PC-9 (cell line): ENCODE results near the gene SIGLEC7. TPM values are rescaled to one million over a fixed set of nuclear protein-coding genes. Genes with fewer than 3 reads are reported as not detected.

Source experiments
- BruUV-seq: library from RNA; stranded (reverse); fragments of 400-500 nt; replicated peaks from 2 replicates; lab custom pipeline; 2021; lab: Mats Ljungman, UMichigan
- CTCF ChIA-PET: fragments of 300-600 bp; sonication (Branson Sonifier 250); formaldehyde crosslinking; loops from one replicate; lab custom pipeline; 2022; ENCODE audit warnings: antibody characterized with exemption; lab: Charles Lee
- POLR2A ChIA-PET: fragments of 300-600 bp; sonication (Branson Sonifier 250); formaldehyde crosslinking; loops from one replicate; lab custom pipeline; 2022; ENCODE audit warnings: antibody characterized with exemption; ENCODE audit not compliant: unreplicated experiment; lab: Charles Lee
- DNase-seq, 2 experiments: peaks; one replicate each; pipeline versions ENCODE4 v3.0.0 to v3.0.0-alpha.2; 2015 to 2022; ENCODE audit warnings: mixed read lengths in 1 of 2
- H2AFZ ChIP-seq: fragments of 200-600 bp; sonication (generic); 2 replicates; pipeline ENCODE4 v1.8.1; 2017; ENCODE audit warnings: antibody characterized with exemption
- H3F3A ChIP-seq: fragments of 200-600 bp; sonication (generic); 2 replicates; pipeline ENCODE4 v1.8.1; 2017; ENCODE audit warnings: antibody characterized with exemption, mild to moderate bottlenecking, low read depth; ENCODE audit not compliant: insufficient read depth
- H3K27ac ChIP-seq: fragments of 200-600 bp; sonication (generic); 2 replicates; pipeline ENCODE4 v1.6.1; 2016; ENCODE audit warnings: mixed run types
- H3K27me3 ChIP-seq: fragments of 200-600 bp; sonication (generic); 2 replicates; pipeline ENCODE4 v1.6.1; 2016; ENCODE audit warnings: low read depth, mixed run types; ENCODE audit not compliant: insufficient read depth
- H3K36me3 ChIP-seq: fragments of 200-600 bp; sonication (generic); 2 replicates; pipeline ENCODE4 v1.6.1; 2016; ENCODE audit warnings: low read depth, mixed run types
- H3K4me1 ChIP-seq: fragments of 200-600 bp; sonication (generic); replicated peaks from 2 replicates; pipeline ENCODE4 v1.6.1; 2016; ENCODE audit warnings: mixed run types; ENCODE audit not compliant: insufficient read depth
- H3K4me2 ChIP-seq: fragments of 200-600 bp; sonication (generic); 2 replicates; pipeline ENCODE4 v1.6.1; 2017; ENCODE audit warnings: mixed run types
- H3K4me3 ChIP-seq: fragments of 200-600 bp; sonication (generic); 2 replicates; pipeline ENCODE4 v1.6.1; 2016; ENCODE audit warnings: mixed run types
- H3K79me2 ChIP-seq: fragments of 200-600 bp; sonication (generic); 2 replicates; pipeline ENCODE4 v1.6.1; 2017; ENCODE audit warnings: low read depth, mixed run types
- H3K9me2 ChIP-seq: fragments of 200-600 bp; sonication (generic); 2 replicates; pipeline ENCODE4 v1.8.1; 2017; ENCODE audit warnings: mild to moderate bottlenecking; ENCODE audit not compliant: insufficient read depth
- H3K9me3 ChIP-seq: fragments of 200-600 bp; sonication (generic); 2 replicates; pipeline ENCODE4 v1.8.1; 2016; ENCODE audit warnings: low read depth; ENCODE audit not compliant: insufficient read depth
- H4K20me1 ChIP-seq: fragments of 200-600 bp; sonication (generic); 2 replicates; pipeline ENCODE4 v1.8.1; 2017; ENCODE audit not compliant: insufficient read depth
- EZH2 ChIP-seq: fragments of 200-600 bp; sonication (generic); IDR thresholded peaks from 2 replicates; pipeline ENCODE4 v1.8.0; 2017; ENCODE audit warnings: antibody characterized with exemption, low read depth
- intact Hi-C: fragments of 100-400 bp; cut with micrococcal nuclease; formaldehyde crosslinking; loops from one replicate; pipeline ENCODE4 v1.10.0; 2022; ENCODE audit not compliant: unreplicated experiment
- total RNA-seq: library from RNA; stranded (reverse); gene quantifications from 2 replicates; pipeline ENCODE4 v1.2.3, GENCODE V29; 2021
- TF ChIP-seq, protein P1 (sequence below): fragments of 200-600 bp; sonication (generic); conservative IDR thresholded peaks from 2 replicates; pipeline ENCODE4 v1.6.1; 2017; ENCODE audit warnings: mixed run types, antibody characterized with exemption, mild to moderate bottlenecking, moderate library complexity

The SIGLEC7 gene
- total RNA-seq, 1 experiment from 2014 or later: not detected

GRCh38 chr19:51195316-51195586 is 53.1 kb downstream of the SIGLEC7 start:
- no peaks in the 10 kb centered on the region for H3F3A ChIP-seq

GRCh38 chr19:51195616-51196015 is 53.5 kb downstream of the SIGLEC7 start:
- Histone ChIP-seq H3K4me3 (no peak overlapping the region), H3K4me2 (no peak overlapping the region), H3F3A (no peaks in the 10 kb centered on the region), H3K36me3 (no peaks in the 10 kb centered on the region), H3K9me3 (no peaks in the 10 kb centered on the region), H3K27me3 (peaks cover 97% of the 10 kb centered on the region), H3K79me2 (no peaks in the 10 kb centered on the region), H3K9me2 (no peaks in the 10 kb centered on the region), H3K4me1 (no peaks in the 10 kb centered on the region), H4K20me1 (no peaks in the 10 kb centered on the region), H2AFZ (no peak overlapping the region), H3K27ac (no peak overlapping the region)
- ChIA-PET POLR2A (no interaction called here), CTCF (no interaction called here)
- intact Hi-C loops: no loop called here
- no peak for TF ChIP-seq EZH2
- TF ChIP-seq, protein P1, sequence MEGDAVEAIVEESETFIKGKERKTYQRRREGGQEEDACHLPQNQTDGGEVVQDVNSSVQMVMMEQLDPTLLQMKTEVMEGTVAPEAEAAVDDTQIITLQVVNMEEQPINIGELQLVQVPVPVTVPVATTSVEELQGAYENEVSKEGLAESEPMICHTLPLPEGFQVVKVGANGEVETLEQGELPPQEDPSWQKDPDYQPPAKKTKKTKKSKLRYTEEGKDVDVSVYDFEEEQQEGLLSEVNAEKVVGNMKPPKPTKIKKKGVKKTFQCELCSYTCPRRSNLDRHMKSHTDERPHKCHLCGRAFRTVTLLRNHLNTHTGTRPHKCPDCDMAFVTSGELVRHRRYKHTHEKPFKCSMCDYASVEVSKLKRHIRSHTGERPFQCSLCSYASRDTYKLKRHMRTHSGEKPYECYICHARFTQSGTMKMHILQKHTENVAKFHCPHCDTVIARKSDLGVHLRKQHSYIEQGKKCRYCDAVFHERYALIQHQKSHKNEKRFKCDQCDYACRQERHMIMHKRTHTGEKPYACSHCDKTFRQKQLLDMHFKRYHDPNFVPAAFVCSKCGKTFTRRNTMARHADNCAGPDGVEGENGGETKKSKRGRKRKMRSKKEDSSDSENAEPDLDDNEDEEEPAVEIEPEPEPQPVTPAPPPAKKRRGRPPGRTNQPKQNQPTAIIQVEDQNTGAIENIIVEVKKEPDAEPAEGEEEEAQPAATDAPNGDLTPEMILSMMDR: no peak
- DNase-seq: no peak
- BruUV-seq: no TSS peak

More at GRCh38 chr19:51195316-51195586, 53.1 kb downstream of the SIGLEC7 start:
- Histone ChIP-seq H2AFZ (no peak overlapping the region), H3K27me3 (peaks cover 97% of the 10 kb centered on the region), H4K20me1 (no peaks in the 10 kb centered on the region), H3K4me3 (no peak overlapping the region), H3K36me3 (no peaks in the 10 kb centered on the region), H3K79me2 (no peaks in the 10 kb centered on the region), H3K4me1 (no peaks in the 10 kb centered on the region), H3K27ac (no peak overlapping the region), H3K9me2 (no peaks in the 10 kb centered on the region), H3K9me3 (no peaks in the 10 kb centered on the region), H3K4me2 (no peak overlapping the region)
- ChIA-PET POLR2A (no interaction called here), CTCF (no interaction called here)
- DNase-seq: no peak
- intact Hi-C loops: no loop called here
- TF ChIP-seq, protein P1: no peak
- no peak for TF ChIP-seq EZH2
- BruUV-seq: no TSS peak

DNA sequence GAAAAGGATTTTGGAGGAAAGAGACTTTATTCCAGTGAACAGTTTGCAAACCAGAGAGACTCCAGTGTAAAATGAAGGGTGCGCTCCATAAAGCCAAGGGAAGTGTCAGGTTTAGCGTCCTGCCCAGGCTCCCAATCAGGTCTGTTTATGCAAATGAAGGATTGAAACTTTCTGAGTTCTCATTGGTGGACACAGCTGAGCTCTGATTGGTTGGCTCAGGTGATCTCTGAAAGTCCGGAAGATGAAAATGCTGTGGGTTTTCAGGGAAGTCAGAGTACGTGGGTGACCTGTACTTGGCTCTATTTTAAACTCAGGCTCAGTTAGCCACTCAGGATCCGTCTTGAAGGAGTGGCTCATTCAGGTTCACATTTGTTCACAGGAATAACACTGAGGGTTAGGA is 54.1 kb downstream of the SIGLEC7 start:
- intact Hi-C loops: no loop called here
- DNase-seq: no peak
- no peaks in the 10 kb centered on the region for H3K36me3 ChIP-seq
- no peak overlapping the region for H2AFZ ChIP-seq
- ChIA-PET POLR2A (no interaction called here), CTCF (no interaction called here)
- TF ChIP-seq, protein P1: no peak
- TF ChIP-seq EZH2: no peak
- H3K9me2 ChIP-seq: no peaks in the 10 kb centered on the region
- no TSS peak for BruUV-seq
- no peaks in the 10 kb centered on the region for H3K79me2 ChIP-seq
- no peak overlapping the region for H3K4me3 ChIP-seq
- no peaks in the 10 kb centered on the region for H3F3A ChIP-seq
- no peak overlapping the region for H3K4me2 ChIP-seq
- no peak overlapping the region for H3K27ac ChIP-seq
- no peaks in the 10 kb centered on the region for H3K9me3 ChIP-seq
- H3K27me3 ChIP-seq: peaks cover 97% of the 10 kb centered on the region
- H3K4me1 ChIP-seq: no peaks in the 10 kb centered on the region
- H4K20me1 ChIP-seq: no peaks in the 10 kb centered on the region
